GM19193 (cell line): ENCODE results near the gene ORAI2.

Source experiments
- POLR2A ChIP-seq: IDR thresholded peaks from 4 replicates; pipeline ENCODE4 v1.6.1; 2011; ENCODE audit not compliant: insufficient read depth, insufficient read length; ENCODE audit errors: extremely low read depth

The ORAI2 gene

DNA sequence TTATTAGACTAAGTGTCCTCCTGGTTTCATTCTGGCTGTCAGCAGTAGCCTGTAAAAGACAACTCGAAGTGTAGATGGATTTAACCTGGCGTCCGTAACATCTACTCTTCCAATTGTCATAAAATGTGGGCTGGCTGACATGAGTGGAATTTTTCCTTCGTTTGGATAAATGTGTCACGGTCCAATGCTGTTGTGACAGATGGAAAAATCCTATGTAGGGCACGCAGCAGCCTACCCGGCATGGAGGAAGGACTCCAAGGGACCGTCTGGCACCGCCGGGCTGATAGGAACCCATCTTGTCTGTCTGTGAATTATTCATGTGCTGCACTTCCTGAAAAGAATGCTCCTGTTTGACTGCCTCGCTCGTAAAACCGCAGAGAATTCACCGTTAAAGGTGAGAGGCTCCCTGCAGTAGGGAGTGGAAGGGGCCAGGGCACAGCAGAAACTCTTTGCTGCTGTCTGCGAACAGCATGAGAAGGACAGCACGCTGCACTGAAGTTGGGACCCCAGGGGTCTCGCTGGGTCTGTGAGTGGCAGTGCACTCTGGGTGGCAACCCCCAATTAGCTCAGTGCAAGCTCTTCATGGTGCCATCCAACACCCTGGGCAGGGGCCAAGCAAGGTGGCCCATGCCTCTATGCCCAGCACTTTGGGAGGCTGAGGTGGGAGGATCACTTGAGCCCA is 1.6 kb upstream of the ORAI2 start:
- peak; percentile 50 for TF ChIP-seq POLR2A

DNA sequence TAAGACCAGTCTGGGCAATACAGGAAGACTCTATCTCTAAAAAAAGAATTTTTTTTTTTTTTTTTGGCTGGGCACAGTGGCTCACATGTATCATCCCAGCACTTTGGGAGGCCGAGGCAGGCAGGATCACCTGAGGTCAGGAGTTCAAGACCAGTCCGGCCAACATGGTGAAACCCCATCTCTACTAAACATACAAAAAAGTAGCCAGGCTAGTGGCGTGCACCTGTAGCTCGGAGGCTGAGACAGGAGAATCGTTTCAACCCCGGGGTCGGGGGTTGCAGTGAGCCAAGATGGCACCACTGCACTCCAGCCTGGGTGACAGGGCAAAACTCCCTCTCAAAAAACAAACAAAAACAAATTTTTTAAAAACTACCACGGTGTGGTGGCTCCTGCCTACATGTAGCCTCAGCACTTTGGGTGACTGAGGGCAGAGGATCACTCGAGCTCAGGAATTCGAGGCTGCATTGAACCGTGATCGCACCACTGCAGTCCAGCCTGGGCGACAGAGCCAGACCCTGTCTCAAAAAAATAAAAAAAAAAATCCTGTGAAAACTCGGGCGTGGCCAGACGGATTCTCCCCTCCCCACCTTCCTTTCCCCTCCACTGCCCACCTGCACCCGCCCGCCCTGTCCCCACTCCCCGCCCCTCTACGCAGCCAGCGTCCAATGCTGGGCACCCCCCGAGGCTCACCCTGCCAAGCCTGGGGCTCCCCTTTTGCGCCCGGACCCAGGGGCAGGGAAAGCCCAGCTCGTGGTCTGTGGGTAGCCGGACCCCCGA is 745 bp upstream of the ORAI2 start:
- peak; percentile 4 for TF ChIP-seq POLR2A

DNA sequence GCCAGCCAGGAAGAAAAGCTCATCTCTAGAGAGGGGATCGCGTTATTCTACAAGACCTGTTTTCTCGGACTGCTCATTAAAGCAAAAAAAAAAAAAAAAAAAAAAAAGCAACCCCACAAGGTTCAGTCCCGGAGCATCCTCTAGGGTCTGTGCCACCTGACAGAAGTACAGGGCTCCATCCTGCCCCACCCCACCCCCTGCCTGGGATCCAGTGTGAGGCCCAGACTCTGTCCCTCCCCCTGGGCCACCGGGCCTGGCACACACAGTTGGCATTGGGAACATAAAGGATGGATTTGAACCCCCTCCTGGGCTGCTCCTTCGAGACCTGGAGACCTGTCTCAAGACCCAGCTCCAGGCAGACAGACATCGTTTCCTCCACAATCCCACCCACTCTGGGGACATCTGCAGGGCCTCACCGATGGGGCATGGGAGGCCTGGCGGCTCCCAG is 688 bp downstream of the ORAI2 start:
- no peak for TF ChIP-seq POLR2A

DNA sequence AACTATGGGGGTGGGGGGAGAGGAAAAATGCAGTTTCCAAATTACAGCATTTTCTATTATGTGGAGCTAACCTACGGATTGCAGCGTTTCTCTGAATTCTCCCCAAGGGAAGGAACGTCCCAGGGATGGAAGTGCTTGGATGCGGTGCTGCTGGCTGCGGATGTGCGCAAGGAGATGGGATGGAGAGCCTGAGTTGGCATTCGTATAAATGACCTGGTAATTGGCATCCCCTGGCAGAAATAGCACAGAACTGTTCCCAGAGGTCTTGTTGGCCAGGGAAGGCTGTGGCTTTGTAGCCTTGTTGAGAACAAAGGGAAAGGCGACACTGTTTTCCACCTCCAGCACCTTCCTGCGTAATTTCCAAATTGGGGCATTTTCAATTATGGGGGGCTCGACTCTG is 2.7 kb downstream of the ORAI2 start:
- TF ChIP-seq POLR2A = no peak

DNA sequence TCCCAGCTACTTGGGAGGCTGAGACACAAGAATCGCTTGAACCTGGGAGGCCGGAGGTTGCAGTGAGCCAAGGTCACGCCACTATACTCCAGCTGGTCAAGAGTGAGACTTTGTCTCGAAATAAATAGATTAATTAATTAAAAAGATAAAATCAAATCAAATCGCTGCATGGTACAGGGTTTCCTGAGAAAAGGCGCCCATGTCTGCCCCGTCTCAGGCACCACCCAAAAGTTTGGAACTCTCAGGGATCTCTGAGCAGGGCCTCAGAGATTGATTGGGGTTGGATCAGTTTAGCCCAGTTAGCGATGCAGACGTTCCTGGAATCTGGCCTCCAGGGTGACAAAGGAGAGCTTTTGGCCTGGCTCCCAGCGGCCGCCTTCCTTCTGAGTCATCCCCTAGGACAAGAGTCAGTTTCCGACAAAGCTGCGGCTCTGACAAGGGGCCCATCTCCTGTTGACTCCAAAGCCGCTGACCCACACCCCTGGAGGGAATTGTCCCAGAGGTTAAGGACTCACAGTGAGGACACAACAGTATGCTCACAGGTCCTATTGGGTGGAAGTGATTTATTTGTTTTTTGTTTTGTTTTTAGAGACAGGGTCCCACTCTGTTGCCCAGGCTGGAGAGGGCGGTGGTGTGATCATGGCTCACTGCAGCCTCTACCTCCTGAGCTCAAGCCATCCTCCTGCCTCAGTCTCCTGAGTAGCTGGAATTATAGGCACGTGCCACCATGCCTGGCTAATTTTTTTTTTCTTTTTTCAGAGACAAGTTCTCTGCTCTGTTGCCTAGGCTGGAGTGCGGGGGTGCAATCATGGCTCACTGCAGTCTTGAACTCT is 6.8 kb downstream of the ORAI2 start:
- no peak for TF ChIP-seq POLR2A

DNA sequence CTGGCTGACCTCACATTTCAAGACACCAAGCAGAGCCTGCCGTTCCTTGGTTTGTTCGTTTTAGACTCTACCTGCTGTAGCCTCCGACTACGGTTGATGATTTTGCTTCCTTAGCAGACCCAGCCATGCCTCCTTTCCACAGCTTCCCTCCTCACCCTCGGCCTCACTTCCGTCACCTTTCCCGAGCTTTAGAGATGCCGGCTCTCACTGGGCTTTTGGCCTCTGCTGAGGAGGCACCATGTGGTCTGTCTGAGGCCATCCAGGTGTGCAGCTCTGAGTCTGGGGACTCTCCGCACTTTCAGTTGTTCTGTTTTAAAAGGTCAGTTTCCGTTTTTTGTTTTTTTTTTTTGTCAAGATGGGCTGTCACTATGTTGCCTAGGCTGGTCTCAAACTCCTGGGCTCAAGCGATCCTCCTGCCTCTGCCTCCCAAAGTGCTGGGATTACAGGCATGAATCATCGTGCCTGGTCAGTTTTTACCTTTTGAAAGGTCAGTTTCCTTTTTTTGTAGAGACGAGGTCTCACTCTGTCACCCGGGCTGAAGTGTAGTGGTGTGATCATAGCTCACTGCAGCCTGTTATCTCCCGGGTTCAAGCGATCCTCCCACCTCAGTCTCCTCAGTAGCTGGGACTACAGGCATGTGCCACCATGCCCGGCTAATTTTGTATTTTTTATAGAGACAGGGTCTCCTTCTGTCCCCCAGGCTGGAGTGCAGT is 11.7 kb downstream of the ORAI2 start:
- peak; percentile 47 for TF ChIP-seq POLR2A

DNA sequence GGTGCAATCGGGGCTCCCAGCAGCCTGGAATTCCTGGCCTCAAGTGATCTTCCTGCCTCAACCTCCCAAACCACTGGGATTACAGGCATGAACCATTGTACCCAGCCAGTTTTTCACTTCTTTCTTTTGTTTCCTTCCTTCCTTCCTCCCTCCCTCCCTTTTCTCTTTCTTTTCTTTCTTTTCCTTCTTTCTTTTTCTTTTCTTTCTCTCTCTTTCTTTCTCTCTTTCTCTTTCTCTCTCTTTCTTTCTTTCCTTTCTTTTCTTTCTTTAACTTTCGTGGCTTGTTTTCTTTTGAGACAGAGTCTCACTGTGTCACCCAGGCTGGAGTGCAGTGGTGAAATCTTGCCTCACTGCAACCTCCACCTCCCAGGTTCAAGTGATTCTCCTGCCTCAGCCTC is 12.3 kb downstream of the ORAI2 start:
- TF ChIP-seq POLR2A = no peak

DNA sequence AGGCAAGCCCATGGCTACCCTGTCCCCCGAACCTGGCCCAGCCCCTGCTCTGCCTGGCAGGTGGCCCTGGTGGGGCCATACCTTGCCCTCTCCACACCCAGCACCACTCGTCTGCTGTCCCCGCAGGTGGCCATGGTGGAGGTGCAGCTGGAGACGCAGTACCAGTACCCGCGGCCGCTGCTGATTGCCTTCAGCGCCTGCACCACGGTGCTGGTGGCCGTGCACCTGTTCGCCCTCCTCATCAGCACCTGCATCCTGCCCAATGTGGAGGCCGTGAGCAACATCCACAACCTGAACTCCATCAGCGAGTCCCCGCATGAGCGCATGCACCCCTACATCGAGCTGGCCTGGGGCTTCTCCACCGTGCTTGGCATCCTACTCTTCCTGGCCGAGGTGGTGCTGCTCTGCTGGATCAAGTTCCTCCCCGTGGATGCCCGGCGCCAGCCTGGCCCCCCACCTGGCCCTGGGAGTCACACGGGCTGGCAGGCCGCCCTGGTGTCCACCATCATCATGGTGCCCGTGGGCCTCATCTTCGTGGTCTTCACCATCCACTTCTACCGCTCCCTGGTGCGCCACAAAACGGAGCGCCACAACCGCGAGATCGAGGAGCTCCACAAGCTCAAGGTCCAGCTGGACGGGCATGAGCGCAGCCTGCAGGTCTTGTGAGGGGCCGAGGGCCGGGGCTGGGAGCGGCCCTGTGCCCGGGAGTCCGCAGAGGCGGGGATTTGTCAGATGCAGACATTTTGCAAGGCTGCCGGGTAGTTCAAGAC is 13.2 kb downstream of the ORAI2 start:
- no peak for TF ChIP-seq POLR2A

DNA sequence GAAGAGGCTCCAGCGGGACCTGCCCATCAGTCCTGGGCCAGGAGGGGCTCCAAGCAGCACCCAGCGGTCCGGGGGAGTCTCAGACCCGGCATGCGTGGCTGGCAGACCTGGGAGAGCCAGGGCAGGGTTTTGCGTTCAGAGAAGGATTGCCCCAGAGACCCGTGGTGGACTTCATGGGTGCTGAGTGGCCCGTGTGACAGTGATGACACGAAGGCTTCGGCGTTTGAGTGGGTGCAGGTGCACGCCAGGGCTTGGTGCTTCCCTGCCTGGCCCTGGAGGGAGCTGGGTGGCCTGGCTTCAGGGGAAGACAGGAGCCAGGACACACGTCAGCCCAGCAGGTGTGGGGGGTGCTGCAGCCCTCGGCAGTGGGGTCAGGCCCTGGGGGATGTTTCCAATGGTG is 13.9 kb downstream of the ORAI2 start:
- TF ChIP-seq POLR2A = no peak

DNA sequence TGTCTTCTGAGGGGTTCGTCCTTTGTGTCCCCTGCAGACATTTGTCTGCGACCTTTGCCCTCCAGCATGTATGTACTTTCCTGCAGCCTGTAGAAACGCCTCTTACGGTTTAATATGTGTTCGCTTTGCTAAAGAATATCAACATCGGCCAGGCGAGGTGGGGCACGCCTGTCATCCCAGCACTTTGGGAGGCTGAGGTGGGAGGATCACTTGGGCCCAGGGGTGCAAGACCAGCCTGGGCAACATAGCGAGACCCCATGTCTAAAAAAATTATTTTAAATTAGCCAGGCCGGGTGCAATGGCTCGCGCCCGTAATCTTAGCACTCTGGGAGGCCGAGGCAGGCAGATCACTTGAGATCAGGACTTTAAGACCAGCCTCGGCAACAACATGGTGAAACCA is 15.8 kb downstream of the ORAI2 start:
- TF ChIP-seq POLR2A = no peak

DNA sequence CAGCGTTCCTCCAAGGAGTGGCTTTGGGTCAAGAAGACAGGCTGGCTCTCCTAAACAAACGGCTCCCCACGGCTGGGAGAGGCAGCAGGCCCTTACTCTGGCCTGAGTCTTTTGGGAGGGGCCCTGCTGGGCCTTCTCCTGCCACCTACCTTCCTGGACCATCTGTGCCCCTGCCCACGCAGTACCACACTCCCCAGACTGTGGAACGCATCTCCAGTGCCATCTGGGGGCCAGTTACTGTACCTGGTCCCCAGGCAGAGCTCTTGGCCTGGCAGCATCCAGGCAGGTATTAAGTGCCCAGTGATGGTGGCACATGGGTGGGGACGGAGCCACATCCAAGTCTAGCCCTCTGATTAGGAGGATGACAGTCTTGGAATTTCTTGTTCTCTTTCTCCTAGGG is 16.9 kb downstream of the ORAI2 start:
- no peak for TF ChIP-seq POLR2A

DNA sequence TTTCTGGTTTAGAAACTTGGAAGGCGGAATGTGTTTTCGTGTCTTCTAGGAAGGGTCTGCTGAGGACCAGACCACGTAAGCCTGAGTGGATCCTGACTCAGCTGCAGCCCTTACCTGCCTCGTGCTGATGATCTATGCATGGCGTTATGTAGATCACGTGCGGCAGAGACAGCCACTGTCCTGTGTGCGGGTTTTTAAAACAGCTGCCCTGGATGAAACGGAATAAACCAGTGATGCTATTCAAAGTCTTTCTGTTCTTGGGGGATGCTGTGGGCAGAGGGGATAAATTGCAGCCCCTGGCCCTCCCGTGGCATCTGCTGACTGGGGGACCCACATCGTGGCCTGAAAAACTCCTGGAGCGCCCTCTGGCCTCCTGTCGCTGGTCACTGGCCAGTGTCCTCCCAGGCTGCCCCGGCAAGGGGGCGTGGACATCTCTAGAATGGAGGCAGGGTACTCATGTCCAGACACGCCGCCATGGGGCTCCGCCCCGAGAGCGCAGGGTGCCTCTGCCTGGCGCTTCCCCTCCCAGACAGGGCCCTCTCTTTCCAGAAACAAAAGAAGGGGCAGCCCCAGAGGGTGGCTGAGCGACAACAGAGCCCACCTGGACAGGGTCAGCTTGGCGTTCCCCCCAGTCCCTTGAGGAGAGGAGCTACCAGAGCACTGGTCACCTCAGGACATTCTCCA is 18.1 kb downstream of the ORAI2 start:
- no peak for TF ChIP-seq POLR2A

DNA sequence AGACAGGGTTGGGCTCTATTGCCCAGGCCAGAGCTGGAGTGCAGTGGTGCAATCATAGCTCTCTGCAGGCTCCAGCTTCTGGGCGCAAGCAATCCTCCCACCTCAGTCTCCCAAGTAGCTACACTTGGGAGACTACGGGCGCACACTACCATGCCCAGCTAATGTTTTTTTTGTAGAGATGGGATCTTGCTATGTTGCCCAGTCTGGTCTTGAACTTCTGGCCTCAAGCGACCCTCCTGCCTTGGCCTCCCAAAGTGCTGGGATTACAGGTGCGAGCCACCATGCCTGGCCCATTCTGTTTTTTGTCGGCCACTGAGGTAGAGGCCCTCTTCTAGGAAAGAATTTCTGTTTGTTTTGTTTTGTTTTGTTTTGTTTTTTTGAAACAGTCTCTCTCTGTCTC is 19.1 kb downstream of the ORAI2 start:
- TF ChIP-seq POLR2A = no peak

DNA sequence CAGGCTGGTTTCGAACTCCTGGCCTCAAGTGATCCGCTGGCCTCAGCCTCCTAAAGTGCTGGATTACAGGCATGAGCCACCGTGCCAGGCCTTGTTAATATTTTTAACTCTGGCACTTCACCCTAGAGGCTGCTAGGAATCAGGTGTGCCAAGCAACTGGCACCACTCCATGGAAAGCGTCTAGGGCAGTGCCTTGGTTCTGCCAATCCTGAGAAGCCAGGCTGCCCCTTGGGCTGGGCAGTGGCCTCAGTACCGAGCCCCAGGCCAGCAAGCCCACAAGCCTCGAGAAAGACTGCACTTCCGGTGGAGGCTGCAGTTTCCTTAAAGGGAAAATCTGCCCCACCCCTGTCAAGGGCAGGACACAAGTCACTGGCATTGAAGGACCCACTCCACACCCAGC is 19.9 kb downstream of the ORAI2 start:
- TF ChIP-seq POLR2A = no peak
